HG03039 (cell line): ENCODE measurements around the gene CAMK2N1.

Source experiments
- ATAC-seq: cut with Tn5 transposase; IDR thresholded peaks from one replicate; pipeline ENCODE4 v1.9.1; 2021; ENCODE audit warnings: mild to moderate bottlenecking, moderate library complexity; ENCODE audit not compliant: unreplicated experiment

The CAMK2N1 gene

GRCh38 chr1:20479840-20480239 lies 6.2 kb downstream of the CAMK2N1 start:
- no peak for ATAC-seq

GRCh38 chr1:20478057-20478635 lies 7.9 kb downstream of the CAMK2N1 start:
- ATAC-seq = no peak

GRCh38 chr1:20477348-20478056 lies 8.5 kb downstream of the CAMK2N1 start:
- no peak for ATAC-seq

- no peak for ATAC-seq
These were observed 9.6 kb downstream of the CAMK2N1 start for GRCh38 chr1:20476265-20477038.

GRCh38 chr1:20474996-20475395 lies 11.0 kb downstream of the CAMK2N1 start:
- ATAC-seq = no peak

- no peak for ATAC-seq
These were observed 11.6 kb downstream of the CAMK2N1 start for GRCh38 chr1:20474333-20474975.

GRCh38 chr1:20473894-20474293 lies 12.1 kb downstream of the CAMK2N1 start:
- ATAC-seq = no peak

GRCh38 chr1:20472860-20473711 lies 12.9 kb downstream of the CAMK2N1 start:
- no peak for ATAC-seq

- no peak for ATAC-seq
These were observed 13.9 kb downstream of the CAMK2N1 start for GRCh38 chr1:20472121-20472520.

- ATAC-seq = no peak
These were observed 15.8 kb downstream of the CAMK2N1 start for GRCh38 chr1:20470194-20470593.

GRCh38 chr1:20469406-20470076 lies 16.5 kb downstream of the CAMK2N1 start:
- no peak for ATAC-seq

- ATAC-seq = no peak
These were observed 19.7 kb downstream of the CAMK2N1 start for GRCh38 chr1:20466273-20466672.

- no peak for ATAC-seq
These were observed 20.8 kb downstream of the CAMK2N1 start for GRCh38 chr1:20465187-20465586.

GRCh38 chr1:20463502-20463901 lies 22.5 kb downstream of the CAMK2N1 start:
- no peak for ATAC-seq

GRCh38 chr1:20462397-20462796 lies 23.6 kb downstream of the CAMK2N1 start:
- no peak for ATAC-seq

- ATAC-seq = no peak
These were observed 27.3 kb downstream of the CAMK2N1 start for GRCh38 chr1:20458717-20459116.

GRCh38 chr1:20454004-20454403 lies 32.0 kb downstream of the CAMK2N1 start:
- ATAC-seq = no peak

- ATAC-seq = no peak
These were observed 36.2 kb downstream of the CAMK2N1 start for GRCh38 chr1:20449735-20450311.

- ATAC-seq = no peak
These were observed 37.3 kb downstream of the CAMK2N1 start for GRCh38 chr1:20448671-20449071.

GRCh38 chr1:20447794-20448193 lies 38.2 kb downstream of the CAMK2N1 start:
- no peak for ATAC-seq
